Hepatocyte (in vitro differentiated cells): Measurements from ENCODE around the gene NME8. TPM values are rescaled to one million over a fixed set of nuclear protein-coding genes. Genes with fewer than 3 reads are reported as not detected.

Experiments used
- DNase-seq: peaks from one replicate; pipeline ENCODE4 v3.0.0-alpha.2; 2016; ENCODE audit warnings: low spot score
- H2AFZ ChIP-seq: fragments of 200-600 bp; sonication (generic); 2 replicates; pipeline ENCODE4 v1.6.0; 2016; ENCODE audit warnings: antibody characterized with exemption, mild to moderate bottlenecking
- H3K27ac ChIP-seq: fragments of 200-600 bp; sonication (generic); 2 replicates; pipeline ENCODE4 v1.5.1; 2016; ENCODE audit warnings: mild to moderate bottlenecking
- H3K27me3 ChIP-seq: fragments of 200-600 bp; sonication (generic); 2 replicates; pipeline ENCODE4 v1.6.1; 2016
- H3K36me3 ChIP-seq: fragments of 200-600 bp; sonication (generic); replicated peaks from 2 replicates; pipeline ENCODE4 v1.5.1; 2016; ENCODE audit warnings: low read depth; ENCODE audit not compliant: insufficient read depth
- H3K4me1 ChIP-seq: fragments of 200-600 bp; sonication (generic); 2 replicates; pipeline ENCODE4 v1.5.1; 2016; ENCODE audit warnings: mild to moderate bottlenecking, moderate library complexity; ENCODE audit not compliant: insufficient read depth
- H3K4me2 ChIP-seq: fragments of 200-600 bp; sonication (generic); 2 replicates; pipeline ENCODE4 v1.6.0; 2016
- H3K4me3 ChIP-seq: fragments of 200-600 bp; sonication (generic); 2 replicates; pipeline ENCODE4 v1.5.1; 2016; ENCODE audit warnings: mild to moderate bottlenecking
- H3K79me2 ChIP-seq: fragments of 200-600 bp; sonication (generic); 2 replicates; pipeline ENCODE4 v1.6.0; 2017; ENCODE audit warnings: mild to moderate bottlenecking
- H3K9me2 ChIP-seq: fragments of 200-600 bp; sonication (generic); replicated peaks from 2 replicates; pipeline ENCODE4 v1.6.0; 2017; ENCODE audit warnings: mild to moderate bottlenecking; ENCODE audit not compliant: insufficient read depth
- H3K9me3 ChIP-seq: fragments of 200-600 bp; sonication (generic); 2 replicates; pipeline ENCODE4 v1.5.1; 2016; ENCODE audit warnings: low read depth, mild to moderate bottlenecking
- H4K20me1 ChIP-seq: fragments of 200-600 bp; sonication (generic); 2 replicates; pipeline ENCODE4 v1.6.0; 2016; ENCODE audit warnings: mild to moderate bottlenecking; ENCODE audit not compliant: insufficient read depth, poor library complexity, severe bottlenecking
- CTCF ChIP-seq: fragments of 200-600 bp; sonication (generic); IDR thresholded peaks from 2 replicates; pipeline ENCODE4 v1.5.1; 2016; ENCODE audit warnings: antibody characterized with exemption, mild to moderate bottlenecking; ENCODE audit not compliant: poor library complexity
- EZH2 ChIP-seq: fragments of 200-600 bp; sonication (generic); IDR thresholded peaks from 2 replicates; pipeline ENCODE4 v1.6.1; 2016; ENCODE audit warnings: antibody characterized with exemption, mild to moderate bottlenecking, borderline replicate concordance
- EZH2phosphoT487 ChIP-seq: fragments of 200-600 bp; sonication (generic); IDR thresholded peaks from one replicate; pipeline ENCODE4 v1.6.1; 2018; ENCODE audit warnings: antibody characterized with exemption, mild to moderate bottlenecking, low read depth, moderate library complexity; ENCODE audit not compliant: unreplicated experiment, severe bottlenecking
- WGBS: methylation state at CpG from one replicate; pipeline ENCODE4 v1.1.6; 2016; ENCODE audit warnings: low lambda C conversion rate; ENCODE audit errors: missing lambda C conversion rate; 5-methylcytosine and 5-hydroxymethylcytosine counted together
- polyA plus RNA-seq: library from polyadenylated mRNA; unstranded; fragments of >200 nt; fragmentation: Nextera tagmentation; extraction: Ambion mirVana; gene quantifications from 2 replicates; pipeline ENCODE4 v1.2.1, GENCODE V29; 2016
- total RNA-seq: library from RNA; depleted of rRNA; stranded (reverse); fragments of >200 nt; gene quantifications from 2 replicates; pipeline ENCODE4 v1.2.3, GENCODE V29; 2014

Gene NME8
- total and polyA plus RNA-seq, 2 experiments from 2014 or later, result not detected

- Histone ChIP-seq H3K4me2 (no peak overlapping the region), H3K4me3 (no peak overlapping the region), H3K27me3 (no peaks in the 10 kb centered on the region), H3K79me2 (no peaks in the 10 kb centered on the region), H3K4me1 (peaks cover 7% of the 10 kb centered on the region), H2AFZ (no peak overlapping the region), H3K9me2 (no peaks in the 10 kb centered on the region), H3K36me3 (no peaks in the 10 kb centered on the region), H4K20me1 (no peaks in the 10 kb centered on the region), H3K9me3 (no peaks in the 10 kb centered on the region), H3K27ac (no peak overlapping the region)
- WGBS, result 85% methylated on average over 4 of the region's 4 CpGs
- DNase-seq, result no peak
- TF ChIP-seq CTCF (no peak), EZH2 (no peak), EZH2phosphoT487 (no peak)
Observed at GRCh38 chr7:37945336-37945735, 96.9 kb downstream of the NME8 start.

- H3K27ac ChIP-seq, result no peak overlapping the region
- no peaks in the 10 kb centered on the region for H3K36me3 ChIP-seq
- H4K20me1 ChIP-seq, result no peaks in the 10 kb centered on the region
- DNase-seq, result no peak
- peaks cover 6% of the 10 kb centered on the region for H3K4me1 ChIP-seq
- TF ChIP-seq CTCF, result no peak
- no peak for TF ChIP-seq EZH2
- TF ChIP-seq EZH2phosphoT487, result no peak
- no peak overlapping the region for H2AFZ ChIP-seq
- H3K4me3 ChIP-seq, result no peak overlapping the region
- WGBS, result 93% methylated on average over 7 of the region's 7 CpGs
- H3K4me2 ChIP-seq, result no peak overlapping the region
- no peaks in the 10 kb centered on the region for H3K9me3 ChIP-seq
- H3K79me2 ChIP-seq, result no peaks in the 10 kb centered on the region
- H3K27me3 ChIP-seq, result no peaks in the 10 kb centered on the region
- H3K9me2 ChIP-seq, result no peaks in the 10 kb centered on the region
Observed at GRCh38 chr7:37947138-37947940, 98.9 kb downstream of the NME8 start.

- Histone ChIP-seq H3K9me2 (no peaks in the 10 kb centered on the region), H3K36me3 (no peaks in the 10 kb centered on the region), H3K4me3 (no peak overlapping the region), H3K4me1 (peaks cover under 1% of the 10 kb centered on the region), H4K20me1 (no peaks in the 10 kb centered on the region), H3K27ac (no peak overlapping the region), H3K27me3 (no peaks in the 10 kb centered on the region), H3K4me2 (no peak overlapping the region), H2AFZ (no peak overlapping the region), H3K79me2 (no peaks in the 10 kb centered on the region), H3K9me3 (no peaks in the 10 kb centered on the region)
- WGBS, result 89% methylated on average over 7 of the region's 7 CpGs
- no peak for DNase-seq
- TF ChIP-seq EZH2phosphoT487 (no peak), CTCF (no peak), EZH2 (no peak)
Observed at GRCh38 chr7:37947941-37948210, 99.5 kb downstream of the NME8 start.

Other genes starting within 250 kb of the NME8 start
- gene GPR141, start 164.8 kb upstream of the NME8 start, total RNA-seq, result not detected in 2 replicates
- not detected in 2 replicates for gene GPR141, start 164.8 kb upstream of the NME8 start, polyA plus RNA-seq
- 1.1 and 1.8 TPM in 2 replicates for gene SFRP4, start 68.2 kb downstream of the NME8 start, total RNA-seq
- 1.2 and 1.3 TPM in 2 replicates for gene SFRP4, start 68.2 kb downstream of the NME8 start, polyA plus RNA-seq
- 9.6 and 12.2 TPM in 2 replicates for gene EPDR1, start 72.0 kb downstream of the NME8 start, total RNA-seq
- 3.7 and 6.8 TPM in 2 replicates for gene EPDR1, start 72.0 kb downstream of the NME8 start, polyA plus RNA-seq